Effector memory CD8-positive, alpha-beta T cell (primary cell): ENCODE data around the gene MMEL1.
"Not testable (repeated sequence)": the region's sequence is repeated elsewhere in the genome, so short reads cannot be mapped to it uniquely, and the experiment has no call there.

Source experiments
- ATAC-seq: fragments of 150-1000 bp; cut with Tn5 transposase; replicated peaks from 2 replicates; pipeline ENCODE4 v1.10.0; 2021; ENCODE audit warnings: mild to moderate bottlenecking, moderate library complexity
- DNase-seq, 3 experiments: peaks; one replicate each; pipeline ENCODE4 v3.0.0; 2021
- H3K27ac Mint-ChIP-seq, 2 donors: one replicate each; pipeline ENCODE4 v1.8.0; 2022; ENCODE audit warnings: mild to moderate bottlenecking in 2 of 2, mixed read lengths in 2 of 2, moderate library complexity in 2 of 2
- H3K27me3 Mint-ChIP-seq, 2 donors: one replicate each; pipeline ENCODE4 v1.8.0; 2022; ENCODE audit warnings: mixed read lengths in 2 of 2
- H3K36me3 Mint-ChIP-seq: one replicate; pipeline ENCODE4 v1.8.0; 2022; ENCODE audit warnings: mild to moderate bottlenecking, moderate library complexity, mixed read lengths; ENCODE audit not compliant: insufficient read depth
- H3K4me1 Mint-ChIP-seq, 2 donors: one replicate each; pipeline ENCODE4 v1.8.0; 2022; ENCODE audit warnings: low read depth in 2 of 2, mixed read lengths in 2 of 2
- H3K4me3 Mint-ChIP-seq, 2 donors: one replicate each; pipeline ENCODE4 v1.8.0; 2022; ENCODE audit warnings: mild to moderate bottlenecking in 2 of 2, mixed read lengths in 2 of 2, moderate library complexity in 2 of 2
- H3K9me3 Mint-ChIP-seq, 2 donors: one replicate each; pipeline ENCODE4 v1.8.0; 2022; ENCODE audit warnings: mixed read lengths in 2 of 2
- total RNA-seq, 9 experiments: gene quantifications; one replicate each; lab custom pipeline; 2026; lab: John Stamatoyannopoulos, UW

Gene MMEL1, protein sequence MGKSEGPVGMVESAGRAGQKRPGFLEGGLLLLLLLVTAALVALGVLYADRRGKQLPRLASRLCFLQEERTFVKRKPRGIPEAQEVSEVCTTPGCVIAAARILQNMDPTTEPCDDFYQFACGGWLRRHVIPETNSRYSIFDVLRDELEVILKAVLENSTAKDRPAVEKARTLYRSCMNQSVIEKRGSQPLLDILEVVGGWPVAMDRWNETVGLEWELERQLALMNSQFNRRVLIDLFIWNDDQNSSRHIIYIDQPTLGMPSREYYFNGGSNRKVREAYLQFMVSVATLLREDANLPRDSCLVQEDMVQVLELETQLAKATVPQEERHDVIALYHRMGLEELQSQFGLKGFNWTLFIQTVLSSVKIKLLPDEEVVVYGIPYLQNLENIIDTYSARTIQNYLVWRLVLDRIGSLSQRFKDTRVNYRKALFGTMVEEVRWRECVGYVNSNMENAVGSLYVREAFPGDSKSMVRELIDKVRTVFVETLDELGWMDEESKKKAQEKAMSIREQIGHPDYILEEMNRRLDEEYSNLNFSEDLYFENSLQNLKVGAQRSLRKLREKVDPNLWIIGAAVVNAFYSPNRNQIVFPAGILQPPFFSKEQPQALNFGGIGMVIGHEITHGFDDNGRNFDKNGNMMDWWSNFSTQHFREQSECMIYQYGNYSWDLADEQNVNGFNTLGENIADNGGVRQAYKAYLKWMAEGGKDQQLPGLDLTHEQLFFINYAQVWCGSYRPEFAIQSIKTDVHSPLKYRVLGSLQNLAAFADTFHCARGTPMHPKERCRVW
- 0 to 0.38 (median 0.13) reads per million in 9 experiments for total RNA-seq

GRCh38 chr1:2632561-2633361, at the start of gene MMEL1:
Gene MMEL1 (minus strand): TSS chr1:2633016. CDS start chr1:2629484, 3,532 bp downstream.
- Mint-ChIP-seq H3K27me3 (peaks cover 18 to 49% of the 10 kb centered on the region in 2 donors), H3K9me3 (peaks cover 0 to 1% of the 10 kb centered on the region in 2 donors), H3K36me3 (no peaks in the 10 kb centered on the region), H3K27ac (peak within 1 kb of the TSS in 1 of 2 donors; percentile 51), H3K4me3 (no peak within 1 kb of the TSS), H3K4me1 (peaks cover 0 to 2% of the 10 kb centered on the region in 2 donors)
- ATAC-seq (no peak), DNase-seq (no peak)

DNA sequence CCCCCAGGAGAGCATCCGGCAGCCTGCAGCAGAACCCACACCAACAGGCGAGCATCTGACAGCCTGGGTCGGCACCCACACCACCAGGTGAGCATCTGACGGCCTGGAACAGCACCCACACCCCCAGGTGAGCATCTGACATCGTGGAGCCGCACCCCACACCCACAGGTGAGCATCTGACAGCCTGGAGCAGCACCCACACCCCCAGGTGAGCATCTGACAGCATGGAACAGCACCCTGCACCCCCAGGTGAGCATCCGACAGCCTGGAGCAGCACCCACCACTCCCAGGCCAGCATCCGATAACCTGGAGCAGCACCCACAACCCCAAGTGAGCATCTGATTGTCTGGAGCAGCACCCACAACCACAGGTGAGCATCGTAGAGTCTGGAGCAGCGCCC, 43.9 kb upstream of the MMEL1 start:
- H3K27me3 Mint-ChIP-seq, H3K4me1 Mint-ChIP-seq, H3K4me3 Mint-ChIP-seq, ATAC-seq, DNase-seq, H3K27ac Mint-ChIP-seq, H3K36me3 Mint-ChIP-seq, H3K9me3 Mint-ChIP-seq: not testable (repeated sequence)

DNA sequence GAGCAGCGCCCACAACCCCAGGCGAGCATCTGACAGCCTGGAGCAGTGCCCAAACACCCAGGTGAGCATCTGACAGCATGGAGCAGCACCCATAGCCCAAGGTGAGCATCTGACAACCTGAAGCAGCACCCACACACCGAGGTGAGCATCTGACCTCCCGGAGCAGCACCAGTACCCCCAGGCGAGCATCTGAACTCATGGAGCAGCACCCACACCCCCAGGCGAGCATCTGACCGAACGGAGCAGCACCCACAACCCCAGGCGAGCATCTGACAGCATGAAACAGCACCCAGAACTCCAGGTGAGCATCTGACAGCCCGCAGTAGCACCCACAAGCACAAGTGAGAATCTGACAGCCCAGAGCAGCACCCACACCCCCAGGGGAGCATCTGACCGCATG, 38.8 kb upstream of the MMEL1 start:
- not testable (repeated sequence) for H3K27ac Mint-ChIP-seq, H3K4me3 Mint-ChIP-seq, H3K27me3 Mint-ChIP-seq, H3K4me1 Mint-ChIP-seq, H3K36me3 Mint-ChIP-seq, ATAC-seq, H3K9me3 Mint-ChIP-seq, DNase-seq

- not testable (repeated sequence) for H3K4me1 Mint-ChIP-seq, H3K4me3 Mint-ChIP-seq, ATAC-seq, H3K9me3 Mint-ChIP-seq, H3K27ac Mint-ChIP-seq, H3K36me3 Mint-ChIP-seq
- peak in 1 of 3 experiments; percentile 6 for DNase-seq
- H3K27me3 Mint-ChIP-seq, result peaks cover 13% of the 10 kb centered on the region in 2 donors
Measured at GRCh38 chr1:2659806-2660205, 27.0 kb upstream of the MMEL1 start.

DNA sequence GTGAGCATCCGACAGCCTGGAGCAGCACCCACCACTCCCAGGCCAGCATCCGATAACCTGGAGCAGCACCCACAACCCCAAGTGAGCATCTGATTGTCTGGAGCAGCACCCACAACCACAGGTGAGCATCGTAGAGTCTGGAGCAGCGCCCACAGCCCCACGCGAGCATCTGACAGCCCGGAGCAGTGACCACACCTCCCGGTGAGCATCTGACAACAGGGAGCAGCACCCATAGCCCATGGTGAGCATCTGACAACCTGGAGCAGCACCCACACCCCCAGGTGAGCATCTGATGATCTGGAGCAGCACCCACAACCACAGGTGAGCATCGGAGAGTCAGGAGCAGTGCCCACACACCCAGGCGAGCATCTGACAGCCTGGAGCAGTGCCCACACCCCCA, 25.1 kb upstream of the MMEL1 start:
- not testable (repeated sequence) for H3K36me3 Mint-ChIP-seq, H3K27ac Mint-ChIP-seq, ATAC-seq, H3K4me3 Mint-ChIP-seq, H3K9me3 Mint-ChIP-seq, DNase-seq
- peaks cover 32% of the 10 kb centered on the region in 2 donors for H3K27me3 Mint-ChIP-seq
- peaks cover 7 to 17% of the 10 kb centered on the region in 2 donors for H3K4me1 Mint-ChIP-seq

- H3K36me3 Mint-ChIP-seq, ATAC-seq, H3K4me3 Mint-ChIP-seq, H3K9me3 Mint-ChIP-seq, H3K27ac Mint-ChIP-seq, DNase-seq: not testable (repeated sequence)
- peaks cover 7 to 18% of the 10 kb centered on the region in 2 donors for H3K4me1 Mint-ChIP-seq
- H3K27me3 Mint-ChIP-seq, result peaks cover 40% of the 10 kb centered on the region in 2 donors
Measured at GRCh38 chr1:2657124-2657523, 24.3 kb upstream of the MMEL1 start.

DNA sequence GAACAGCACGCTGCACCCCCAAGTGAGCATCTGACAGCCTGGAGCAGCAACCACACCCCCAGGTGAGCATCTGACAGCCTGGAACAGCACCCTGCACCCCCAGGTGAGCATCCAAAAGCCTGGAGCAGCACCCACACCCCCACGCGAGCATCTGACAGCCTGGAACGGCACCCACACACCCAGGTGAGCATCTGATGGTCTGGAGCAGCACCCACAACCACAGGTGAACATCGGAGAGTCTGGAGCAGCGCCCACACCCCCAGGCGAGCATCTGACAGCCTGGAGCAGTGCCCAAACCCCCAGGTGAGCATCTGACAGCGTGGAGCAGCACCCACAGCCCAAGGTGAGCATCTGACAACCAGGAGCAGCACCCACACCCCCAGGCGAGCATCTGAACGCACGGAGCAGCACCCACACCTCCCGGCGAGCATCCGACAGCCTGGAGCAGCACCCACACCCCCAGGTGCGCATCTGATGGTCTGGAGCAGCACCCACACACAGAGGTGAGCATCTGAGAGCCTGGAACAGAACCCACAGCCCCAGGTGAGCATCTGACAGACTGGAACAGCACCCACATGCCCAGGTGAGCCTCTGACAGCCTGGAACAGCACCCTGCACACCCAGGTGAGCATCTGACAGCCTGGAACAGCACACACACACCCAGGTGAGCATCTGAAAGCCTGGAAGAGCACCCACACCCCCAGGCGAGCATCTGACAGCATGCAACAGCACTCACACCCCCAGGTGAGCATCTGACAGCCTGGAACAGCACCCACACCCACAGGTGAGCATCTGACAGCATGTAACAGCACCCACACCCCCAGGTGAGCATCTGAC, 23.0 kb upstream of the MMEL1 start:
- H3K27ac Mint-ChIP-seq, ATAC-seq, H3K4me3 Mint-ChIP-seq, H3K9me3 Mint-ChIP-seq, H3K36me3 Mint-ChIP-seq, DNase-seq: not testable (repeated sequence)
- Mint-ChIP-seq H3K27me3 (peaks cover 48 to 53% of the 10 kb centered on the region in 2 donors), H3K4me1 (peaks cover 7 to 19% of the 10 kb centered on the region in 2 donors)

DNA sequence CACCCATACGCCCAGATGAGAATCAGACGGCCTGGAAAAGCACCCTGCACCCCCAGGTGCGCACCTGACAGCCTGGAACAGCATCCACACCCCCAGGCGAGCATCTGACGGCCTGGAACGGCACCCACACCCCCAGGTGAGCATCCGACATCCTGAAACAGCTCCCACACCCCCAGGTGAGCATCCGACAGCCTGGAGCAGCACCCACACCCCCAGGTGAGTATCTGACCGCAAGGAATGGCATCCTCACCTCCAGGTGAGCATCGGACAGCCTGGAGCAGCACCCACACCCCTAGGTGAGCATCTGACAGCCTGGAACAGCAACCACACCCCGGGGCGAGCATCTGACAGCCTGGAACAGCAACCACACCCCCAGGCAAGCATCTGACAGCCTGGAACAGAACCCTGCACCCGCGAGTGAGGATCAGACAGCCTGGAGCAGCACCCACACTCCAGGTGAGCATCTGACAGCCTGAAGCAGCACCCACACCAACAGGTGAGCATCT, 21.7 kb upstream of the MMEL1 start:
- Mint-ChIP-seq H3K4me1 (peaks cover 7 to 19% of the 10 kb centered on the region in 2 donors), H3K27me3 (peaks cover 48 to 56% of the 10 kb centered on the region in 2 donors), H3K27ac (peak overlapping the region in 1 of 2 donors; percentile 45)
- not testable (repeated sequence) for H3K9me3 Mint-ChIP-seq, ATAC-seq, H3K36me3 Mint-ChIP-seq, DNase-seq, H3K4me3 Mint-ChIP-seq

DNA sequence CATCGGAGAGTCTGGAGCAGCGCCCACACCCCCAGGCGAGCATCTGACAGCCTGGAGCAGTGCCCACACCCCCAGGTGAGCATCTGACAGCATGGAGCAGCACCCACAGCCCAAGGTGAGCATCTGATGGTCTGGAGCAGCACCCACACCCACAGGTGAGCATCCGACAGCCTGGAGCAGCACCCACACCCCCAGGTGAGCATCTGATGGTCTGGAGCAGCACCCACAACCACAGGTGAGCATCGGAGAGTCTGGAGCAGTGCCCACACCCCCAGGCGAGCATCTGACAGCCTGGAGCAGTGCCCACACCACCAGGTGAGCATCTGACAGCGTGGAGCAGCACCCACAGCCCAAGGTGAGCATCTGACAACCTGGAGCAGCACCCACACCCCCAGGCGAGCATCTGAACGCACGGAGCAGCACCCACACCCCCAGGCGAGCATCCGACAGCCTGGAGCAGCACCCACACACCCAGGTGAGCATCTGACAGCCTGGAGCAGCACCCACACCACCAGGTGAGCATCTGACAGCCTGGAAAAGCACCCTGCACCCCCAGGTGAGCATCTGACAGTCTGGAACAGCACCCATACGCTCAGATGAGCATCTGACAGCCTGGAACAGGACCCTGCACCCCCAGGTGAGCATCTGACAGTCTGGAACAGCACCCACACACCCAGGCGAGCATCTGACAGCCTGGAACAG, 21.1 kb upstream of the MMEL1 start:
- H3K36me3 Mint-ChIP-seq, H3K9me3 Mint-ChIP-seq, H3K4me3 Mint-ChIP-seq, ATAC-seq: not testable (repeated sequence)
- peaks cover 7 to 19% of the 10 kb centered on the region in 2 donors for H3K4me1 Mint-ChIP-seq
- peak overlapping the region; percentile 8 to 49 for H3K27ac Mint-ChIP-seq
- H3K27me3 Mint-ChIP-seq, result peaks cover 48 to 56% of the 10 kb centered on the region in 2 donors
- DNase-seq, result peak in 1 of 3 experiments; percentile 33

- Mint-ChIP-seq H3K27ac (peak overlapping the region; percentile 8 to 49), H3K27me3 (peaks cover 48 to 56% of the 10 kb centered on the region in 2 donors), H3K4me1 (peaks cover 7 to 19% of the 10 kb centered on the region in 2 donors)
- H3K36me3 Mint-ChIP-seq, ATAC-seq, H3K9me3 Mint-ChIP-seq, H3K4me3 Mint-ChIP-seq, DNase-seq: not testable (repeated sequence)
Measured at GRCh38 chr1:2652926-2653571, 20.2 kb upstream of the MMEL1 start.

DNA sequence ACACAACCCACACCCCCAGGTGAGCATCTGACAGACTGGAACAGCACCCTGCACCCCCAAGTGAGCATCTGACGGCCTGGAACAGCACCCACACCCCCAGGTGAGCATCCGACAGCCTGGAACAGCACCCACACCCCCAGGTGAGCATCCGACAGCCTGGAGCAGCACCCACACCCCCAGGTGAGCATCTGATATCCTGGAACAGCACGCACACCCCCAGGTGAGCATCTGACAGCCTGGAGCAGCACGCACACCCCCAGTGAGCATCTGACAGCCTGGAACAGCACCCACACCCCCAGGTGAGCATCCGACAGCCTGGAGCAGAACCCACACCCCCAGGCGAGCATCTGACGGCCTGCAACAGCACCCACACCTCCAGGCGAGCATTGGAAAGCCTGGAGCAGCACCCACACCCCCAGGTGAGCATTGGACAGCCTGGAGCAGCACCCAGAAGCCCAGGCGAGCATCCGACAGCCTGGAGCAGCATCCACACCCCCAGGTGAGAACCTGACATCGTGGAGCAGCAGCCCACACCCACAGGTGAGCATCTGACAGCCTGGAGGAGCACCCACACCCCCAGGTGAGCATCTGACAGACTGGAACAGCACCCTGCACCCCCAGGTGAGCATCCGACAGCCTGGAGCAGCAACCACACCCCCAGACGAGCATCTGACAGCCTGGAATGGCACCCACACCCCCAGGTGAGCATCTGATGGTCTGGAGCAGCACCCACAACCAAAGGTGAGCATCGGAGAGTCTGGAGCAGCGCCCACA, 19.5 kb upstream of the MMEL1 start:
- Mint-ChIP-seq H3K27me3 (peaks cover 48 to 56% of the 10 kb centered on the region in 2 donors), H3K27ac (peak overlapping the region; percentile 8 to 28), H3K4me1 (peaks cover 7 to 19% of the 10 kb centered on the region in 2 donors)
- H3K36me3 Mint-ChIP-seq, ATAC-seq, DNase-seq, H3K4me3 Mint-ChIP-seq, H3K9me3 Mint-ChIP-seq: not testable (repeated sequence)
